ENCODE measurements around the gene PGBD4.

DNA sequence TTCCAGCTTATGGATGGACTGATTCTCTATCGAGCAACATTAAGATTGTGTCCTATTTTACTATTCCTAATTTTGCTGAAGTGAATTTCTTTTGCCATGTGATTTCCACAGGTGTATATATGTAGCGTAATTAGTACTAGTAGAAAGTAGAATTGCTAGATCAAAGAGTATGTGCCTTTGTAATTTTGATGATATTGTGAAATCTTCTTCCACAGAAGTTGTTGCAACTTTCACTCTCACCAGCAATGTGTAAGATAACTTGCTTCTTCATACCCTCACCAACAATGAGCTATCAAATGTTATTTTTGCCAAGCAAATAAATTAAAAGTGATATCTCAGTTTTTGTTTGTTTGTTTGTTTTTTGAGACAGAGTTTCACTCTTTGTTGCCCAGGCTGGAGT is 5.4 kb downstream of the PGBD4 start:
- TF ChIP-seq, protein P1, sequence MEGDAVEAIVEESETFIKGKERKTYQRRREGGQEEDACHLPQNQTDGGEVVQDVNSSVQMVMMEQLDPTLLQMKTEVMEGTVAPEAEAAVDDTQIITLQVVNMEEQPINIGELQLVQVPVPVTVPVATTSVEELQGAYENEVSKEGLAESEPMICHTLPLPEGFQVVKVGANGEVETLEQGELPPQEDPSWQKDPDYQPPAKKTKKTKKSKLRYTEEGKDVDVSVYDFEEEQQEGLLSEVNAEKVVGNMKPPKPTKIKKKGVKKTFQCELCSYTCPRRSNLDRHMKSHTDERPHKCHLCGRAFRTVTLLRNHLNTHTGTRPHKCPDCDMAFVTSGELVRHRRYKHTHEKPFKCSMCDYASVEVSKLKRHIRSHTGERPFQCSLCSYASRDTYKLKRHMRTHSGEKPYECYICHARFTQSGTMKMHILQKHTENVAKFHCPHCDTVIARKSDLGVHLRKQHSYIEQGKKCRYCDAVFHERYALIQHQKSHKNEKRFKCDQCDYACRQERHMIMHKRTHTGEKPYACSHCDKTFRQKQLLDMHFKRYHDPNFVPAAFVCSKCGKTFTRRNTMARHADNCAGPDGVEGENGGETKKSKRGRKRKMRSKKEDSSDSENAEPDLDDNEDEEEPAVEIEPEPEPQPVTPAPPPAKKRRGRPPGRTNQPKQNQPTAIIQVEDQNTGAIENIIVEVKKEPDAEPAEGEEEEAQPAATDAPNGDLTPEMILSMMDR (IDR thresholded peaks at IDR 0.05; ENCODE audit: low read length): no peak
- no peak for TF ChIP-seq EZH2 (IDR thresholded peaks at IDR 0.05; ENCODE audit: borderline replicate concordance, low read length)
